ENCODE data around the gene LZTR1. TPM values are rescaled to one million over a fixed set of nuclear protein-coding genes. Genes with fewer than 3 reads are reported as not detected.

Gene LZTR1
- total RNA-seq, 4 donors from 2014 or later = 37.1 to 67.2 (median 55.7) TPM

DNA sequence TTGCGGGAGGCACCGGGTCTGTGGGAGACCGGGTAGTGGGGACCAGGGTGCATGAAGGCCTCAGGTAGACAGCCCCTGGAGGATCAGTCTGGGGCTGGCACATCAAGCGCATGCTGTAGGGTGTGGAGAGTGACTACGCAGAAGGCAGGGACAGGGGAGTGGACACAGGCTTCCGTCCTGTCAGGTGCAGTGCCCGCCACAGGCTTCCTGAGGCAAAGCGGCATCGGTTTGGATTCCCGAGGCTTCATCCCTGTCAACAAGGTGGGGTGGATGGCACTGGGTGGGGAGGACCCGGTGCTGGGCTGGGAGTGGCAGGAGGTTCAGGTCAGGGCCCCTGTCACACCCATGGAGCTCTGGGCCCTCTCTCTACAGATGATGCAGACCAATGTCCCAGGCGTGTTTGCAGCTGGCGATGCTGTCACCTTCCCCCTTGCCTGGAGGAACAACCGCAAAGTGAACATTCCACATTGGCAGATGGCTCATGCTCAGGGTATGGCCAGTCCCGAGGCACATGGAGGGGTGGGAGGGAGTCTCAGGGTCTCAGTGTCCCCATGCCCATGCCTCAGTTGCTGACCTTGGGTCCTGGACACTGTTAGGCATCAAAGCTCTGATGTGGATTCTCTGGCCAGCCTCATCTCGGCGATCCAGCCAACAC, 4.5 kb upstream of the LZTR1 start:
- DNase-seq = no peak
- no peaks in the 10 kb centered on the region for H3K27me3 ChIP-seq
- no peak overlapping the region for H3K4me3 ChIP-seq (replicated peaks in 1 of 3)
- H3K36me3 ChIP-seq = no peaks in the 10 kb centered on the region
- TF ChIP-seq, protein P1, sequence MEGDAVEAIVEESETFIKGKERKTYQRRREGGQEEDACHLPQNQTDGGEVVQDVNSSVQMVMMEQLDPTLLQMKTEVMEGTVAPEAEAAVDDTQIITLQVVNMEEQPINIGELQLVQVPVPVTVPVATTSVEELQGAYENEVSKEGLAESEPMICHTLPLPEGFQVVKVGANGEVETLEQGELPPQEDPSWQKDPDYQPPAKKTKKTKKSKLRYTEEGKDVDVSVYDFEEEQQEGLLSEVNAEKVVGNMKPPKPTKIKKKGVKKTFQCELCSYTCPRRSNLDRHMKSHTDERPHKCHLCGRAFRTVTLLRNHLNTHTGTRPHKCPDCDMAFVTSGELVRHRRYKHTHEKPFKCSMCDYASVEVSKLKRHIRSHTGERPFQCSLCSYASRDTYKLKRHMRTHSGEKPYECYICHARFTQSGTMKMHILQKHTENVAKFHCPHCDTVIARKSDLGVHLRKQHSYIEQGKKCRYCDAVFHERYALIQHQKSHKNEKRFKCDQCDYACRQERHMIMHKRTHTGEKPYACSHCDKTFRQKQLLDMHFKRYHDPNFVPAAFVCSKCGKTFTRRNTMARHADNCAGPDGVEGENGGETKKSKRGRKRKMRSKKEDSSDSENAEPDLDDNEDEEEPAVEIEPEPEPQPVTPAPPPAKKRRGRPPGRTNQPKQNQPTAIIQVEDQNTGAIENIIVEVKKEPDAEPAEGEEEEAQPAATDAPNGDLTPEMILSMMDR (IDR thresholded peaks at IDR 0.05) = no peak
- no peak for TF ChIP-seq POLR2A (IDR thresholded peaks at IDR 0.05)
- H3K9me3 ChIP-seq = no peaks in the 10 kb centered on the region
- peaks cover 16 to 17% of the 10 kb centered on the region in 2 donors for H3K4me1 ChIP-seq
- intact Hi-C loops (cut with DNase I) = no loop called here
- H3K27ac ChIP-seq = no peak overlapping the region
- 74 to 90% methylated on average over 8 to 12 of the region's 17 CpGs for WGBS, 2 donors

DNA sequence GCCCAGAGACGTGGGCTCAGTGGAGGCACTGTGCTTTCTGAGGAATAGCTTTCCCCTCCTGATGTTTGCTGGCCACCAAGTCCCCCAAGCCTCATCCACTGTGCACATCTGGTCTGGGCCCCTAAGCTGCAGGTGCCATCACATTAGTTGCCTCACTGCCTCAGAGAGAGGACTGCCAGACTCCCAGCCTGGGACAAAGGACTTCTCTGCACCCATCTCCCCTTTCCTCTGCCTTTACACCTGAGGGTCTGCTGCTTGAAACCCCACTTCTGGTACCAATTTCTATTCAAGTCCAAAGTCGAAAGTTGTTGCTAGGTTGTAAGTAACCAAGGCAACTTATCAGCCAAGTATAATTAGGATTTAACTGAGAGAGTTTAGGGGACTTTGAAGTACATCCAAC, 3.7 kb upstream of the LZTR1 start:
- WGBS, 2 donors = 90 to 93% methylated on average over 2 of the region's 2 CpGs
- Histone ChIP-seq H3K36me3 (no peaks in the 10 kb centered on the region), H3K9me3 (no peaks in the 10 kb centered on the region), H3K27me3 (no peaks in the 10 kb centered on the region), H3K4me1 (peaks cover 21 to 23% of the 10 kb centered on the region in 2 donors), H3K27ac (no peak overlapping the region), H3K4me3 (replicated peaks in 1 of 3) (no peak overlapping the region)
- intact Hi-C loops (cut with DNase I) = no loop called here
- no peak for DNase-seq
- TF ChIP-seq, protein P1 (IDR thresholded peaks at IDR 0.05) = no peak
- TF ChIP-seq POLR2A (IDR thresholded peaks at IDR 0.05) = no peak

DNA sequence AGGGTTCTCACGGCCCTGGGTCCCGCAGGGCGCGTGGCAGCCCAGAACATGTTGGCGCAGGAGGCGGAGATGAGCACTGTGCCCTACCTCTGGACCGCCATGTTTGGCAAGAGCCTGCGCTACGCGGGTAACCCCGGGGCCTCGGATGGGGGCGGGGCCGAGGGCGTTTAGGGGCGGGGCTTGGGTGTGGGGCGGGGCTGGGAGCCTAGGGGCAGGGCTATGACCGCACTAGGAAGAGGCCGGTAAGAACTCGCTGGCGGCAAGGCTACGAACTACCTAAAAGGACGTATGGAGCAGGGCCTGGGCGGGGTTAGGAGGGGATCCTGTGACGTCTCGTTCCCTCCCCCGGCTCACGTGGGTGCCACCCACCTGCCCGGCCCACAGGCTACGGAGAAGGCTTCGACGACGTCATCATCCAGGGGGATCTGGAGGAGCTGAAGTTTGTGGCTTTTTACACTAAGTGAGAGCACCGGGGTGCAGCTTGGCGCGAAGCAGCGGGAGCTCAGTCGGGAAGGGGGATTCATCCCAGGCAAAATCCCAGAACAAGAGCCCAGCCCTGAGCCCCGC, 2.8 kb upstream of the LZTR1 start:
- intact Hi-C loops (cut with DNase I) = no loop called here
- TF ChIP-seq, protein P1 (IDR thresholded peaks at IDR 0.05) = no peak
- TF ChIP-seq POLR2A (IDR thresholded peaks at IDR 0.05) = no peak
- H3K27ac ChIP-seq = no peak overlapping the region
- H3K4me1 ChIP-seq = peaks cover 21 to 25% of the 10 kb centered on the region in 2 donors
- no peak overlapping the region for H3K4me3 ChIP-seq (replicated peaks in 1 of 3)
- WGBS, 2 donors = 23 to 35% methylated on average over 5 to 21 of the region's 39 CpGs
- DNase-seq = peak; percentile 59 to 64
- no peaks in the 10 kb centered on the region for H3K27me3 ChIP-seq
- H3K36me3 ChIP-seq = no peaks in the 10 kb centered on the region
- H3K9me3 ChIP-seq = no peaks in the 10 kb centered on the region

DNA sequence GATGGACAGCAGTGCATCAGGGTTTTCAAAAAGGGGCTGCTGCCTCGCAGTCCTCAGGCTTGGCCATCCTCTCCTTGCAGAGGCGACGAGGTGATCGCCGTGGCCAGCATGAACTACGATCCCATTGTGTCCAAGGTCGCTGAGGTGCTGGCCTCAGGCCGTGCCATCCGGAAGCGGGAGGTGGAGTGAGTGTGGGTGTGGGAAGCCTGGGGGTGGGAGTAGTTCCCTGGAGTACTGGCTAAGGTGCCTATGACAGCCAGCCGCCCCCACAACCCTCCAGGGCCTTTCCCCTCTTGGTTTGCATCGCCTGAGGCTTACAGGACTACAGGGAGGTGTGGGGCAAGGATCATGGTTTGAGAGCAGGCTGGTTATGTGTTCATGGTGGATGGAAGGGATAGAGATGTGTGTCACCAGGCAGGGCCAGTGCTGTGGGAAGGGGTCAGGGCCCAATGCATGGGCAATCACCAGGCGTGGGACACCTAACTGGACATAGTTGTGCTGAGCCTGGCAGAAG, 2.1 kb upstream of the LZTR1 start:
- DNase-seq = no peak
- TF ChIP-seq POLR2A (IDR thresholded peaks at IDR 0.05) = no peak
- TF ChIP-seq, protein P1 (IDR thresholded peaks at IDR 0.05) = no peak
- Histone ChIP-seq H3K4me3 (replicated peaks in 1 of 3) (no peak overlapping the region), H3K36me3 (no peaks in the 10 kb centered on the region), H3K27ac (no peak overlapping the region), H3K9me3 (no peaks in the 10 kb centered on the region), H3K4me1 (peaks cover 21 to 25% of the 10 kb centered on the region in 2 donors), H3K27me3 (no peaks in the 10 kb centered on the region)
- intact Hi-C loops (cut with DNase I) = no loop called here
- WGBS, 2 donors = 40 to 44% methylated on average over 8 to 13 of the region's 13 CpGs

DNA sequence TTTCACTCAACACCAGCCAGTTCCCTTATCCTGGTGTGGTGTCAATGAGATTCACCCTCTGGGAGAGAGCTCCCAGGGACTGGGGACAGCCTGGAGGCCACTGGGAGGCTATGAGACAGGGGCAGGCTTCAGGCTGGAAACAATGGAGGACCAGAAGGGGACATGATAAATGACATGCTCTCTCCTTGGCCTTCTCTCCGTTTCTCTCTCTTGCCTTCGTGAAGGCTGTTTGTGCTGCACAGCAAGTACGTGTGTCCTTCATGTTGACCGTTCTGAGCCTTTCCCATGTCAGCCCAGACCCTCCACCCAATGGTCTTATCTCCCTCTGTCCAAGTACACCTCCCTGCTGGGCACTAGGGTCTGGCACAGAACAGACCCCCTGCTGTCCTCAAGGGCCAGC, 1.6 kb upstream of the LZTR1 start:
- Histone ChIP-seq H3K36me3 (no peaks in the 10 kb centered on the region), H3K9me3 (no peaks in the 10 kb centered on the region), H3K4me3 (replicated peaks in 1 of 3) (no peak overlapping the region), H3K27me3 (no peaks in the 10 kb centered on the region), H3K27ac (no peak overlapping the region), H3K4me1 (peaks cover 21 to 25% of the 10 kb centered on the region in 2 donors)
- intact Hi-C loops (cut with DNase I) = no loop called here
- 89 to 93% methylated on average over 4 of the region's 4 CpGs for WGBS, 2 donors
- DNase-seq = no peak
- no peak for TF ChIP-seq POLR2A (IDR thresholded peaks at IDR 0.05)
- TF ChIP-seq, protein P1 (IDR thresholded peaks at IDR 0.05) = no peak
